Stimulated activated CD8-positive, alpha-beta memory T cell treated with anti-CD3 and anti-CD28 coated beads, Interleukin-15, amount 100 ng/mL, for 24 hours (primary cell): ENCODE measurements around the gene RIC3.

Experiments used
- DNase-seq: peaks from one replicate; pipeline ENCODE4 v3.0.0-alpha.2; 2020; ENCODE audit warnings: low read depth

The RIC3 gene

GRCh38 chr11:8168485-8169257 is at the start of gene RIC3:
Gene RIC3 (minus strand): TSS chr11:8169025. CDS start chr11:8168989, 36 bp downstream.
- peak; percentile 21 for DNase-seq

- DNase-seq: no peak
These were observed 49.6 kb upstream of the RIC3 start for GRCh38 chr11:8218409-8218808.

- DNase-seq: no peak
These were observed 49.1 kb upstream of the RIC3 start for GRCh38 chr11:8217926-8218325.

DNA sequence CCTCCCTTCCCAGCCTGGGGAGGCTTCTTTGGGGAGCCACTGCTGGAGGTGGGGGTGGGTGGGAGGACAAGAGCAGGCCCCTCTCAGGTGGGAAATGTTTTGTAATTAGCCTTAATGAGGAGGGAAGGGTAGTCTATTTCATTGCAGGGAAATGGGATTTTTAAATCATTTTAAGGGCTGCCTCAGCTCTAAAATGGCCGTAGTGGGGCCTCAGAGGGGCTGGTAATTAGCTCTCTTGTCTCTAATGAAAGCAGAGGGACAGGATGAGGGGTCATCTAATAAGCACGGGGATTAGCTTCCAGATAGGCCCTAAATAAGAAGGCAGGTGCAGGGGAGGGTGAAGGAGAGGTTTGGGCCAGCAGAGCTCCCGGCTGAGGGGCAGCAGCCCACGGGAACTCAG is 48.3 kb upstream of the RIC3 start:
- no peak for DNase-seq

- DNase-seq: no peak
These were observed 44.6 kb upstream of the RIC3 start for GRCh38 chr11:8213376-8213775.

- no peak for DNase-seq
These were observed 40.5 kb upstream of the RIC3 start for GRCh38 chr11:8209208-8209807.

GRCh38 chr11:8207080-8208000 is 38.5 kb upstream of the RIC3 start:
- no peak for DNase-seq

GRCh38 chr11:8206251-8207079 is 37.6 kb upstream of the RIC3 start:
- no peak for DNase-seq

- no peak for DNase-seq
These were observed 36.7 kb upstream of the RIC3 start for GRCh38 chr11:8205566-8205965.

- no peak for DNase-seq
These were observed 35.8 kb upstream of the RIC3 start for GRCh38 chr11:8204596-8204995.

GRCh38 chr11:8204025-8204424 is 35.2 kb upstream of the RIC3 start:
- no peak for DNase-seq

- DNase-seq: no peak
These were observed 34.5 kb upstream of the RIC3 start for GRCh38 chr11:8203414-8203715.

GRCh38 chr11:8202516-8203413 is 33.9 kb upstream of the RIC3 start:
- DNase-seq: no peak

DNA sequence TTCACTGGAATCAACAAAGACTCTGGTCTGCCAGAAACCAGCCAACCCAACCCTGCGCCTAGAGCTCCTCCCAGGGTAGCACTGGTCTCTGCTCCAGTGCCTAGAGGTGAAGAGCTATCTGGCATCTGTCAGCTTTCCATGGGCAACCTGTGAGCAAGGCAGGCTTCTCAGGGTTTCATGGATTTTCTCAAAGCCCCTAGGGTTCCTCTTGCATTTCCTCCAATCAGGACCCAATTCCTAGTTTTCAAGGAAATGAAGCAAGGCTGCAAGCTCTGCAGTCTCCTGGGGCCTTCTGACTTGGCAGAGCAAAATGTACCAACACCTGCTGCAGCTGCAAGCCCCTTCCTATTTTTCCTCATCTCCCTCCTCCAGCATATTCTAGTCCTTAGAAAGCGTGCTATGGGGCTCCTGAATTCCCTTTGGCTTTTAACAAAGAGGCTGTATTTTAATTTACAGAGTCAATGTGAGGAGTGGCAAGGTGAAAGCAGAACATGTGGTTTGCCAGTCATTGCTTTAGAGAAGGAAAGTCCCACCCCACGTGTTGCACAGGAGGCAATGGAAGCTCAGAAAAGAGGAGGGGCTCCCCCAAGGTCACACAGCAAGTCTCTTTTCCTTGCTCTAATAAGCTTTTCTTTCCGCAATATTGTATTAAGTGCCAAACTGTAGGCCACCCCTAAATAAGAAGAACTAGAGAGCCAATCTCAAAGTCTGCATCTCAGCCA is 33.0 kb upstream of the RIC3 start:
- no peak for DNase-seq

DNA sequence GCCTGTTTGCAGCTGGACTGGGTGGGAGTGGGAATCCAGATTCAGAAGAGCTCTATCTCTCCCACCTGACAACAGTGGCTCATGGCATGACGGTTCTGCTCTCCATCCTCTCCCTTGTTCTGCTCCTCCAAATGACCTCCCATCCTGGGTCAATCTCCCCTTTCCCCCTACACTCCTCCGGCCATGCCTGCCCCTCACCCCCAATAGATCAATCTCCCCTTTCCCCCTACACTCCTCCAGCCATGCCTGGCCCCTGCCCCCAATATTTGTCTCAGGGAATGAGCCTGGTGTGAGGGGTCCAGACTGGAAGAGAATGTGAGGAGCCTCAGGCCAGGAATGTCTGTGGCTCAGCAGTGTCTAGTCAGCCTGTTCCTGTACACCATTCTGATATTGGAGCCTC is 30.9 kb upstream of the RIC3 start:
- DNase-seq: no peak

- DNase-seq: no peak
These were observed 27.9 kb upstream of the RIC3 start for GRCh38 chr11:8196749-8197148.

- no peak for DNase-seq
These were observed 26.1 kb upstream of the RIC3 start for GRCh38 chr11:8194956-8195355.

GRCh38 chr11:8192896-8193209 is 24.0 kb upstream of the RIC3 start:
- DNase-seq: no peak

GRCh38 chr11:8192016-8192895 is 23.4 kb upstream of the RIC3 start:
- DNase-seq: no peak

- DNase-seq: no peak
These were observed 21.6 kb upstream of the RIC3 start for GRCh38 chr11:8190431-8190830.
